Measurements from ENCODE around the gene CLTC. TPM values are rescaled to one million over a fixed set of nuclear protein-coding genes. Genes with fewer than 3 reads are reported as not detected.
A peak's percentile ranks its signal among the peaks of the same experiment; 100 is the strongest.
"Not testable (repeated sequence)": the region's sequence is repeated elsewhere in the genome, so short reads cannot be mapped to it uniquely, and the experiment has no call there.

The CLTC gene
- total RNA-seq (ENCODE audit: low replicate concordance), result 190 and 225 TPM in 2 replicates

GRCh38 chr17:59619298-59620063, at the start of gene CLTC:
CLTC (plus strand) TSS chr17:59619895; CDS start chr17:59620132, 237 bp downstream.
- H3K36me3 Mint-ChIP-seq, result peaks cover 2% of the 10 kb centered on the region
- peaks cover 61% of the 10 kb centered on the region for H3K79me2 ChIP-seq (ENCODE audit: low read depth)
- H3K4me2 ChIP-seq, result peak within 1 kb of the TSS; percentile 85
- H3K36me3 ChIP-seq, result no peaks in the 10 kb centered on the region
- peaks cover 38% of the 10 kb centered on the region for H4K20me1 ChIP-seq (ENCODE audit: low read depth)
- peaks cover 26% of the 10 kb centered on the region for H3F3A ChIP-seq (ENCODE audit: low read depth)
- H3K27me3 Mint-ChIP-seq (ENCODE audit: insufficient read depth, low read depth), result peaks cover 2% of the 10 kb centered on the region
- peak; percentile 96 for DNase-seq (ENCODE audit: low spot score)
- peak within 1 kb of the TSS; percentile 86 for H2AFZ ChIP-seq (replicated peaks)
- TF ChIP-seq EZH2phosphoT487 (IDR thresholded peaks at IDR 0.05) (no peak), EZH2 (IDR thresholded peaks at IDR 0.05) (peak; percentile 14), CTCF (IDR thresholded peaks at IDR 0.05) (no peak)
- no peaks in the 10 kb centered on the region for H3K9me3 ChIP-seq (ENCODE audit: low read depth)
- peak within 1 kb of the TSS; percentile 90 for H3K9ac ChIP-seq
- H3K4me3 Mint-ChIP-seq, result peak within 1 kb of the TSS; percentile 99
- H3K27ac ChIP-seq, result peak within 1 kb of the TSS; percentile 99
- peaks cover 39% of the 10 kb centered on the region for H3K4me1 Mint-ChIP-seq
- no peaks in the 10 kb centered on the region for H3K27me3 ChIP-seq
- H3K9me3 Mint-ChIP-seq, result no peaks in the 10 kb centered on the region
- H3K4me3 ChIP-seq, result peak within 1 kb of the TSS; percentile 91
- H3K27ac Mint-ChIP-seq, result peak within 1 kb of the TSS; percentile 100
- H3K4me1 ChIP-seq, result peaks cover 29% of the 10 kb centered on the region

- Histone ChIP-seq H3K79me2 (ENCODE audit: low read depth) (peaks cover 33% of the 10 kb centered on the region), H3K9ac (no peak overlapping the region), H2AFZ (replicated peaks) (no peak overlapping the region), H3K27me3 (no peaks in the 10 kb centered on the region), H3K4me3 (no peak overlapping the region), H3K4me1 (no peaks in the 10 kb centered on the region), H3K9me3 (ENCODE audit: low read depth) (no peaks in the 10 kb centered on the region), H3F3A (ENCODE audit: low read depth) (no peaks in the 10 kb centered on the region), H3K27ac (no peak overlapping the region), H3K36me3 (no peaks in the 10 kb centered on the region), H4K20me1 (ENCODE audit: low read depth) (no peaks in the 10 kb centered on the region), H3K4me2 (no peak overlapping the region)
- H3K4me3 Mint-ChIP-seq, result no peak overlapping the region
- no peaks in the 10 kb centered on the region for H3K27me3 Mint-ChIP-seq (ENCODE audit: insufficient read depth, low read depth)
- no peak for DNase-seq (ENCODE audit: low spot score)
- H3K36me3 Mint-ChIP-seq, result peaks cover 9% of the 10 kb centered on the region
- TF ChIP-seq EZH2 (IDR thresholded peaks at IDR 0.05) (no peak), EZH2phosphoT487 (IDR thresholded peaks at IDR 0.05) (no peak), CTCF (IDR thresholded peaks at IDR 0.05) (no peak)
- H3K9me3 Mint-ChIP-seq, result no peaks in the 10 kb centered on the region
- H3K4me1 Mint-ChIP-seq, result no peaks in the 10 kb centered on the region
- no peak overlapping the region for H3K27ac Mint-ChIP-seq
Measured at GRCh38 chr17:59572301-59572924, 47.3 kb upstream of the CLTC start.

GRCh38 chr17:59584168-59584567, 35.5 kb upstream of the CLTC start:
- not testable (repeated sequence) for H3K27me3 ChIP-seq; H3K27ac ChIP-seq; H3K9ac ChIP-seq; H3F3A ChIP-seq (ENCODE audit: low read depth); H3K27me3 Mint-ChIP-seq (ENCODE audit: insufficient read depth, low read depth); H3K4me3 ChIP-seq; H4K20me1 ChIP-seq (ENCODE audit: low read depth); H3K4me2 ChIP-seq; H3K36me3 Mint-ChIP-seq; DNase-seq (ENCODE audit: low spot score); H3K4me3 Mint-ChIP-seq; H3K9me3 Mint-ChIP-seq; H2AFZ ChIP-seq (replicated peaks); H3K79me2 ChIP-seq (ENCODE audit: low read depth); H3K9me3 ChIP-seq (ENCODE audit: low read depth); H3K4me1 Mint-ChIP-seq; H3K27ac Mint-ChIP-seq; H3K4me1 ChIP-seq; H3K36me3 ChIP-seq

GRCh38 chr17:59600169-59600568, 19.5 kb upstream of the CLTC start:
- no peaks in the 10 kb centered on the region for H3K27me3 ChIP-seq

More at GRCh38 chr17:59600169-59600568, 19.5 kb upstream of the CLTC start:
- H3K4me1 Mint-ChIP-seq, result no peaks in the 10 kb centered on the region
- no peak overlapping the region for H3K4me2 ChIP-seq
- peaks cover 4% of the 10 kb centered on the region for H3K36me3 ChIP-seq
- H3F3A ChIP-seq (ENCODE audit: low read depth), result no peaks in the 10 kb centered on the region
- no peak overlapping the region for H3K27ac ChIP-seq
- H3K79me2 ChIP-seq (ENCODE audit: low read depth), result no peaks in the 10 kb centered on the region
- TF ChIP-seq CTCF (IDR thresholded peaks at IDR 0.05), result no peak
- TF ChIP-seq EZH2phosphoT487 (IDR thresholded peaks at IDR 0.05), result no peak
- no peak for TF ChIP-seq EZH2 (IDR thresholded peaks at IDR 0.05)
- H3K4me1 ChIP-seq, result no peaks in the 10 kb centered on the region
- no peak for DNase-seq (ENCODE audit: low spot score)
- H4K20me1 ChIP-seq (ENCODE audit: low read depth), result no peaks in the 10 kb centered on the region
- H3K27ac Mint-ChIP-seq, result no peak overlapping the region
- no peak overlapping the region for H2AFZ ChIP-seq (replicated peaks)
- H3K36me3 Mint-ChIP-seq, result peaks cover 20% of the 10 kb centered on the region
- H3K9me3 ChIP-seq (ENCODE audit: low read depth), result no peaks in the 10 kb centered on the region
- H3K27me3 Mint-ChIP-seq (ENCODE audit: insufficient read depth, low read depth), result no peaks in the 10 kb centered on the region
- H3K9me3 Mint-ChIP-seq, result no peaks in the 10 kb centered on the region
- no peak overlapping the region for H3K4me3 Mint-ChIP-seq
- H3K4me3 ChIP-seq, result no peak overlapping the region
- H3K9ac ChIP-seq, result no peak overlapping the region

All from neural progenitor cell (in vitro differentiated cells).